ENCODE data around the gene ELFN1. TPM values are rescaled to one million over a fixed set of nuclear protein-coding genes. Genes with fewer than 3 reads are reported as not detected.

Gene ELFN1
- total and polyA plus RNA-seq, 2 donors (not counting 3 experiments of a cell fraction or from before 2014, with no cell fraction given): 0.37 to 1.0 TPM

DNA sequence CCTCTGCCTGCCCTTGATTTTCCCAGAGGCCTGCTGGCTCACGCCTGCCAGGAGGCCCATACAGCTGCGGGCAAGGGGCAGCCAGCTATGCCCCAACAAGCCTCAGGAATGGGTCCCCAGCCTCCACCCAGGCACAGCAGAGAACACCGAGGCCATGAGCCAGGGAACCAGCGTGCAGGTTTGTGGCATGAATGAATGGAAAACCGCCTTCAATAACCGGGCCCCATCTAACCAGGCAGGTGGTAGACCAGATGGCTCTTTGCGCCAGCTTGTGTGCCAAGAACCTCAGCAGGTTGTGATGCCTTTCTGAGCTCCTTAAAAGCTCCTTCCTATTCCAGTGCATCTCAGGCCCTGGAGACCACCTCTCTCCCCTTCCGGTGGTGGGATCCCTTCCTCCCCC, 50.2 kb downstream of the ELFN1 start:
- Histone ChIP-seq H2AFZ (ENCODE audit: low read depth, low read length) (no peak overlapping the region), H3K4me3 (replicated peaks in 1 of 3; ENCODE audit: insufficient read depth in 1 of 3, low read depth in 1 of 3, low read length in 3 of 3) (no peak overlapping the region), H3K36me3 (ENCODE audit: control insufficient read depth in 2 of 2, extremely low read depth in 1 of 2, insufficient read depth in 2 of 2, low read length in 2 of 2) (no peaks in the 10 kb centered on the region), H3K9me3 (replicated peaks; ENCODE audit: control insufficient read depth, insufficient read depth, low read length) (no peaks in the 10 kb centered on the region), H3K4me2 (ENCODE audit: insufficient read depth, low read length) (no peak overlapping the region), H3K79me2 (ENCODE audit: control insufficient read depth, insufficient read depth, low read length) (no peaks in the 10 kb centered on the region), H4K20me1 (replicated peaks; ENCODE audit: control insufficient read depth, extremely low read depth, insufficient read depth, low read length) (no peaks in the 10 kb centered on the region), H3K9me1 (replicated peaks; ENCODE audit: control insufficient read depth, extremely low read depth, insufficient read depth, low read length) (no peaks in the 10 kb centered on the region), H3K4me1 (ENCODE audit: control insufficient read depth, extremely low read depth, insufficient read depth, low read length) (no peaks in the 10 kb centered on the region), H3K27ac (ENCODE audit: insufficient read depth, low read depth, low read length) (no peak overlapping the region), H3K9ac (replicated peaks; ENCODE audit: extremely low read depth, insufficient read depth, low read length) (no peak overlapping the region), H3K27me3 (ENCODE audit: control insufficient read depth in 2 of 2, insufficient read depth in 2 of 2, low read length in 2 of 2) (no peaks in the 10 kb centered on the region)
- CTCF ChIA-PET: interaction anchor here (1.1 kb wide), 1 partner anchor 56 kb away, joined by 3 read pairs; no protein-coding TSS in a partner anchor
- TF ChIP-seq MYC (IDR thresholded peaks at IDR 0.05; ENCODE audit: low read depth, low read length) (no peak), POLR2A (IDR thresholded peaks at IDR 0.05; ENCODE audit: low read depth, low read length) (no peak), FOS (IDR thresholded peaks at IDR 0.05; ENCODE audit: borderline replicate concordance, insufficient read depth, low read length) (no peak), GATA2 (IDR thresholded peaks at IDR 0.05; ENCODE audit: insufficient read depth, insufficient read length, low read depth, low read length) (no peak), JUN (IDR thresholded peaks at IDR 0.05; ENCODE audit: borderline replicate concordance, insufficient read depth, insufficient read length, low read depth) (no peak), EZH2 (IDR thresholded peaks at IDR 0.05; ENCODE audit: borderline replicate concordance, low read depth, low read length, severe bottlenecking) (no peak), POLR2AphosphoS5 (IDR thresholded peaks at IDR 0.05; ENCODE audit: insufficient read depth, low read depth, low read length) (no peak)
- TF ChIP-seq, protein P1, sequence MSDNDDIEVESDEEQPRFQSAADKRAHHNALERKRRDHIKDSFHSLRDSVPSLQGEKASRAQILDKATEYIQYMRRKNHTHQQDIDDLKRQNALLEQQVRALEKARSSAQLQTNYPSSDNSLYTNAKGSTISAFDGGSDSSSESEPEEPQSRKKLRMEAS (IDR thresholded peaks at IDR 0.05; ENCODE audit: insufficient read depth, insufficient read length): no peak
- TF ChIP-seq, protein P2, sequence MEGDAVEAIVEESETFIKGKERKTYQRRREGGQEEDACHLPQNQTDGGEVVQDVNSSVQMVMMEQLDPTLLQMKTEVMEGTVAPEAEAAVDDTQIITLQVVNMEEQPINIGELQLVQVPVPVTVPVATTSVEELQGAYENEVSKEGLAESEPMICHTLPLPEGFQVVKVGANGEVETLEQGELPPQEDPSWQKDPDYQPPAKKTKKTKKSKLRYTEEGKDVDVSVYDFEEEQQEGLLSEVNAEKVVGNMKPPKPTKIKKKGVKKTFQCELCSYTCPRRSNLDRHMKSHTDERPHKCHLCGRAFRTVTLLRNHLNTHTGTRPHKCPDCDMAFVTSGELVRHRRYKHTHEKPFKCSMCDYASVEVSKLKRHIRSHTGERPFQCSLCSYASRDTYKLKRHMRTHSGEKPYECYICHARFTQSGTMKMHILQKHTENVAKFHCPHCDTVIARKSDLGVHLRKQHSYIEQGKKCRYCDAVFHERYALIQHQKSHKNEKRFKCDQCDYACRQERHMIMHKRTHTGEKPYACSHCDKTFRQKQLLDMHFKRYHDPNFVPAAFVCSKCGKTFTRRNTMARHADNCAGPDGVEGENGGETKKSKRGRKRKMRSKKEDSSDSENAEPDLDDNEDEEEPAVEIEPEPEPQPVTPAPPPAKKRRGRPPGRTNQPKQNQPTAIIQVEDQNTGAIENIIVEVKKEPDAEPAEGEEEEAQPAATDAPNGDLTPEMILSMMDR (IDR thresholded peaks at IDR 0.05; ENCODE audit: extremely low read depth in 1 of 2, insufficient read depth in 1 of 2, low read depth in 1 of 2, low read length in 2 of 2): no peak
- POLR2A ChIA-PET: no interaction called here
- FAIRE-seq (no peak), DNase-seq (ENCODE audit: low read depth, low spot score) (no peak)
- no TSS peak for BruUV-seq (replicated peaks)
- intact Hi-C loops (cut with micrococcal nuclease): no loop called here
- dilution Hi-C loops (cut with MboI; ENCODE audit: extremely low pct_ligation_motif_present, low sequenced_read_pairs): no loop called here

Measured in endothelial cell of umbilical vein (primary cell).